COLO668 (cell line): ENCODE measurements around the gene PPIA.
"Not testable (repeated sequence)": the region's sequence is repeated elsewhere in the genome, so short reads cannot be mapped to it uniquely, and the experiment has no call there.

ENCODE experiments used
- DNase-seq: peaks from one replicate; lab custom pipeline; 2025; ENCODE audit not compliant: unreplicated experiment; lab: John Stamatoyannopoulos, UW

The PPIA gene

GRCh38 chr7:44784364-44784763 is 12.1 kb upstream of the PPIA start:
- DNase-seq = no peak

- DNase-seq = not testable (repeated sequence)
Observed at GRCh38 chr7:44785218-44785617, 11.3 kb upstream of the PPIA start.

GRCh38 chr7:44787041-44787440 is 9.4 kb upstream of the PPIA start:
- no peak for DNase-seq

- DNase-seq = no peak
Observed at GRCh38 chr7:44787762-44788161, 8.7 kb upstream of the PPIA start.

- DNase-seq = no peak
Observed at GRCh38 chr7:44789990-44790389, 6.5 kb upstream of the PPIA start.

- no peak for DNase-seq
Observed at GRCh38 chr7:44791278-44792219, 4.9 kb upstream of the PPIA start.

- no peak for DNase-seq
Observed at GRCh38 chr7:44793919-44794318, 2.6 kb upstream of the PPIA start.

GRCh38 chr7:44794331-44794730 is 2.1 kb upstream of the PPIA start:
- no peak for DNase-seq

GRCh38 chr7:44796034-44796503 is 412 bp upstream of the PPIA start:
- DNase-seq = peak; percentile 96

- peak; percentile 94 for DNase-seq
Observed at GRCh38 chr7:44797329-44798258, 1.1 kb downstream of the PPIA start.

GRCh38 chr7:44798649-44799305 is 2.3 kb downstream of the PPIA start:
- no peak for DNase-seq

GRCh38 chr7:44799939-44800338 is 3.5 kb downstream of the PPIA start:
- DNase-seq = no peak

GRCh38 chr7:44801890-44802289 is 5.4 kb downstream of the PPIA start:
- DNase-seq = no peak

GRCh38 chr7:44802418-44803025 is 6.0 kb downstream of the PPIA start:
- no peak for DNase-seq

- not testable (repeated sequence) for DNase-seq
Observed at GRCh38 chr7:44803828-44804519, 7.5 kb downstream of the PPIA start.

GRCh38 chr7:44805950-44806349 is 9.5 kb downstream of the PPIA start:
- no peak for DNase-seq

GRCh38 chr7:44808914-44809393 is 12.5 kb downstream of the PPIA start:
- DNase-seq = no peak

- DNase-seq = no peak
Observed at GRCh38 chr7:44811093-44811492, 14.6 kb downstream of the PPIA start.

GRCh38 chr7:44811571-44811970 is 15.1 kb downstream of the PPIA start:
- no peak for DNase-seq

GRCh38 chr7:44814919-44815318 is 18.4 kb downstream of the PPIA start:
- no peak for DNase-seq
